Chondrocyte (in vitro differentiated cells): ENCODE results near the gene GLB1L3. TPM values are rescaled to one million over a fixed set of nuclear protein-coding genes. Genes with fewer than 3 reads are reported as not detected.

Source experiments
- DNase-seq: peaks from one replicate; pipeline ENCODE4 v3.0.0; 2021; ENCODE audit warnings: mixed read lengths, low spot score
- H3K27ac Mint-ChIP-seq: one replicate; pipeline ENCODE4 v1.8.0; 2021; ENCODE audit warnings: mild to moderate bottlenecking, moderate library complexity, mixed read lengths; ENCODE audit not compliant: unreplicated experiment
- H3K27me3 Mint-ChIP-seq: 2 replicates; pipeline ENCODE4 v1.8.0; 2021; ENCODE audit warnings: low read depth, mixed read lengths
- H3K36me3 Mint-ChIP-seq: 2 replicates; pipeline ENCODE4 v1.8.0; 2021; ENCODE audit warnings: low read depth, mixed read lengths
- H3K4me1 Mint-ChIP-seq: 2 replicates; pipeline ENCODE4 v1.8.0; 2021; ENCODE audit warnings: low read depth, mild to moderate bottlenecking, mixed read lengths
- H3K4me3 Mint-ChIP-seq: one replicate; pipeline ENCODE4 v1.8.0; 2021; ENCODE audit warnings: mild to moderate bottlenecking, moderate library complexity, mixed read lengths; ENCODE audit not compliant: unreplicated experiment
- H3K9me3 Mint-ChIP-seq: 2 replicates; pipeline ENCODE4 v1.8.0; 2021; ENCODE audit warnings: low read depth, mixed read lengths
- CTCF ChIP-seq: fragments of 200-600 bp; sonication (generic); IDR thresholded peaks from 2 replicates; pipeline ENCODE4 v1.5.0; 2021; ENCODE audit warnings: antibody characterized with exemption, mild to moderate bottlenecking, moderate library complexity
- total RNA-seq: library from RNA; stranded (reverse); gene quantifications from 3 replicates; pipeline ENCODE4 v1.2.1, GENCODE V29; 2021

Gene GLB1L3
- total RNA-seq, 1 donor from 2014 or later = not detected

GRCh38 chr11:134360050-134360835 lies 84.1 kb downstream of the GLB1L3 start:
- H3K36me3 Mint-ChIP-seq = no peaks in the 10 kb centered on the region
- H3K4me3 Mint-ChIP-seq = no peak overlapping the region
- H3K27me3 Mint-ChIP-seq = peaks cover 31% of the 10 kb centered on the region
- peak; percentile 88 for TF ChIP-seq CTCF
- H3K27ac Mint-ChIP-seq = no peak overlapping the region
- H3K9me3 Mint-ChIP-seq = no peaks in the 10 kb centered on the region
- peak; percentile 93 for DNase-seq
- H3K4me1 Mint-ChIP-seq = no peaks in the 10 kb centered on the region

DNA sequence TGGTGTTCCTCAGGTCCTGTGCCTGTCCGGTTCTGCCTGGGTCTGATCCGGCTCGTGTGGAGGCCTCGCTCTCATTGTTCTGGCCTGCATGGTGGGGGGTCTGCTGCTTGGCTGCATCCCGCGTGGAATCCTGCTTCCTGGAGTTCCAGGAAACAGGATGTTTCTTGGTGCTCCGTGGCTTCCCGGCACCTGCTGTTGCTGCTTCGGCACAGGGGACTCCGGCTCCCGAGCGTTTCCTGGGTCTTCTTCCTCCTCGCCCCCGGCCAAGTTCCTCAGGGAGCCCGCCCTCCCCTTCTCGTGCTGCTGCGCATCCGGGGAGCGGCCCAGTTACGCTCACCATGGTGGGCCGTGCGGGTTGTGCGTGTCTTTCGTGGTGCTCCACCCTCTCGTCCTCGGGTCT lies 85.5 kb downstream of the GLB1L3 start:
- Mint-ChIP-seq H3K9me3 (no peaks in the 10 kb centered on the region), H3K4me1 (no peaks in the 10 kb centered on the region), H3K27me3 (peaks cover 22% of the 10 kb centered on the region), H3K4me3 (no peak overlapping the region), H3K36me3 (no peaks in the 10 kb centered on the region), H3K27ac (no peak overlapping the region)
- peak; percentile 90 for DNase-seq
- no peak for TF ChIP-seq CTCF

DNA sequence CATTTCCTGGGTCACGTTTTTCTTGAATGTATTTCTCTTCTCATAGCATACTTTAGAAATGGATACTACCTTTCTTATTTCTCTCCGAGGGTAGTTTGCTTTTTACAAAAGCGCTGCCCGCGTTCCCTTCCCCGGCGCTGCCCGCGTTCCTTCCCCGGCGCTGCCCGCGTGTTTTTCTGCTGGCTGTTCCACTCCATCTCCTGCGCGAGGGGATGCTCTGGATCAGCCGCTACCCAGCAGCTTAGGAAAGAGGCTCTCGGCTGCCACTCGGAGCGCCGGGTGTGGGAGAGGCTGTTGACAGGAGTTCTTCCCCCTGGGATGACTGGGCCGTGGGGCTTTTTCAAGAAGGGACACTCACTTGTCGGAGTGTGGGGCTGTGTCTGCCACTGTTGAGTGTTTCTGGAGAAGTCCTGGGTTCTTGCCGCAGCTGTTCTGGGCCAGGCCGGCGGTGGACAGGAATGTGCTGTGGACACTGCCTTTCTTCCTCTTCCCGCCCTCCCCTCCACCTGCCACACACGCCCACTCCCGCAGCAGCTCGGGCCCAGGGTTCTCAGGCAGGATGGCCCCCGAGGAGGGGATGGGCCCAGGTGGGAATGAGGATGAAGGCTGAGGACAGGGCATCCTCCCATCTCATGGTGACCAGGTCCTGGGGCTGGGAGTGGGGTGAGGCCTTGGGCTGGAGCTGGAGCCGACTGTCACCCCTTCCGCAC lies 86.2 kb downstream of the GLB1L3 start:
- Mint-ChIP-seq H3K9me3 (no peaks in the 10 kb centered on the region), H3K36me3 (no peaks in the 10 kb centered on the region), H3K4me1 (no peaks in the 10 kb centered on the region), H3K4me3 (no peak overlapping the region), H3K27me3 (peaks cover 16% of the 10 kb centered on the region), H3K27ac (no peak overlapping the region)
- no peak for TF ChIP-seq CTCF
- DNase-seq = peak; percentile 91

GRCh38 chr11:134363161-134363560 lies 87.0 kb downstream of the GLB1L3 start:
- H3K4me1 Mint-ChIP-seq = no peaks in the 10 kb centered on the region
- peaks cover 16% of the 10 kb centered on the region for H3K27me3 Mint-ChIP-seq
- peak; percentile 74 for DNase-seq
- H3K4me3 Mint-ChIP-seq = no peak overlapping the region
- H3K36me3 Mint-ChIP-seq = no peaks in the 10 kb centered on the region
- no peaks in the 10 kb centered on the region for H3K9me3 Mint-ChIP-seq
- no peak for TF ChIP-seq CTCF
- no peak overlapping the region for H3K27ac Mint-ChIP-seq

- peaks cover 20% of the 10 kb centered on the region for H3K27me3 Mint-ChIP-seq
- TF ChIP-seq CTCF = no peak
- H3K4me1 Mint-ChIP-seq = no peaks in the 10 kb centered on the region
- no peaks in the 10 kb centered on the region for H3K36me3 Mint-ChIP-seq
- no peak overlapping the region for H3K27ac Mint-ChIP-seq
- no peaks in the 10 kb centered on the region for H3K9me3 Mint-ChIP-seq
- no peak overlapping the region for H3K4me3 Mint-ChIP-seq
- DNase-seq = no peak
These were observed 87.4 kb downstream of the GLB1L3 start for GRCh38 chr11:134363592-134363991.
